ENCODE data around the gene ISCU.

Gene ISCU

DNA sequence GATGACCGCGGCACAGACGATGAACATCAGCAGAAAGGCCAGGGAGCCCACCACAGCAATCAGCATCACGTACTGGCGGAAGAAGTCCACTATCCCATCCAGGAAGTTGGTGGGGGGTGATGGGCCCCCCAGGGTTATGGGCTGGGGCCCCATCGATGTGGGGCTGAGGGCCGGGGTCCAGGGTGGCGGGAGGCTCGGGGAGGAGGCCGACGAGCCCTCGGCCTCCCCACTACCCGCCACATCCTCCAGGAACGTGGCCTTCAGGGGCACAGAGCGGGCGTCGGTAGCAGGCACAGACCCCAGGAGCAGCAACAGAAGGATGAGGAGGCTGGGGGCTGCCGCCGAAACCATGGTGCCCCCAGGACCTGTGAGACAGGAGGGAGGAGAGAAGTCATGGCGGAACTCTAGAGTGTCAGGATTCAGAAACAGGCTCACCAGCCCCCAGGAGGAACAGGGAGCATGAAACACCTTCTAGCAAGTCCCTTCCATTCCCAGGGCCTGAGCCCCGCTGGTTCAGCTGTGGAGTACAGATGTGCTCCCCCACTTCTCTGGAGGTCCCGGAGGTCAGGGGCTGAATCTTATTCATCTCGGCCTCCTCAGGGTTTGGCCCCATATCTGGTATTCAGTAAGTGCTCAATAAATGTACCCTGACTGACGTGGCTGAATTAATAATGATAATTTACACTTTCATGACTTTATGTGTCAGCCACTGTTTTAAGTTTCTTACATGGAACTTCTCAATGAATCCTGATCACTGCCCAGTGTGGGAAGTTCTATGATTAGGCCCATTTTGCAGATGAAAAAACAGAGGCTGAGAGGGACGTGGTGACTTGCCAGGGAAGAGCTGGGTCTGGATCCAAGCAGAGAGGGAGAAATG, 29.9 kb downstream of the ISCU start:
- DNase-seq: no peak

DNA sequence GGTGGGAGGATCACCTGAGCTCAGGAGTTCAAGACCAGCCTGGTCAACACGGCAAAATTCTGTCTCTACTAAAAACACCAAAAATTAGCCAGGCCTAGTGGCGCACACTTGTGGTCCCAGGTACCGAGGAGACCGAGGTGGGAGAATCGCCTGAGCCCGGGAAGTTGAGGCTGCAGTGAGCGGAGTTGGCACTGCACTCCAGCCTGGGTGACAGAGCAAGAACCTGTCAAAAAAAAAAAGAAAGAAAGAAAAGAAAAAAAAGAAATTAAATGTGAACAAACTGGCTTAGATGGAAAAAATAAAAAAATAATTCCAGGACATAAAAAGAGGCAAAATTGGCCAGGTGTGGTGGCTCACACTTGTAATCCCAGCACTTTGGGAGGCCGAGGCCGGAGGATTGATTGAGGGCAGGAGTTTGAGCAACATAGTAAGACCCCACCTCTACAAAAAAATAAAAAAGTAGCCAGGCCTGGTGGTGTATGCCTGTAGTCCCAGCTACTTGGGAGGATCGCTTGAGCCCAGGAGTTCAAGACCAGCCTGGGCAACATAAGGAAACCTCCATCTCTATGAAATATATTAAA, 32.0 kb downstream of the ISCU start:
- DNase-seq: no peak

DNA sequence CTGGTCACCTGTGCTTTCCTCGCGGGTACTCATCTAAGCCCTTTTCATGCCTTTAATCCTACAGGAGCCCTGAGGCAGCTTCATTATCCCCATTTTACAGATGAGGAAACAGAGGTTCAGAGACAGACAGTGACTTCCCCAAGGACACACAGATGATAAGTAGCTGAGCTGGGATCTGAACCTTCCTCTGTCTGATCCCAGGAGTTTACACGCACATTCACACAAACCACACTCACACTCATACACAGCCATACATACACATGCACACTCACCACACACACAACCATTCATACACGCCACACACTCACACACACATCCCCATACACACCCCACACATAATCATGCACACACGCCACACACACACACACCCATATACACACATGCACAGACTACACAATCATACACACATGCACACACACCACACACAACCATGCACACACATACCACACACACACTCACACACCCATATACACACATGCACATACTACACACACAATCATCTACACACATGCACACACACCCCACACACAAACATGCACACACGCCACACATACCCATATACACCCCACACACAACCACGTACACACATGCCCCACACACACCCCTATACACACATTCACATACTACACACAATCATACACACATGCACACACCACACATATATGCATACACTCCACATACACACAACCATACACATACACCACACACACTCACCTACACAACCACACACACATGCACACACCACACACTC, 32.7 kb downstream of the ISCU start:
- DNase-seq: no peak

DNA sequence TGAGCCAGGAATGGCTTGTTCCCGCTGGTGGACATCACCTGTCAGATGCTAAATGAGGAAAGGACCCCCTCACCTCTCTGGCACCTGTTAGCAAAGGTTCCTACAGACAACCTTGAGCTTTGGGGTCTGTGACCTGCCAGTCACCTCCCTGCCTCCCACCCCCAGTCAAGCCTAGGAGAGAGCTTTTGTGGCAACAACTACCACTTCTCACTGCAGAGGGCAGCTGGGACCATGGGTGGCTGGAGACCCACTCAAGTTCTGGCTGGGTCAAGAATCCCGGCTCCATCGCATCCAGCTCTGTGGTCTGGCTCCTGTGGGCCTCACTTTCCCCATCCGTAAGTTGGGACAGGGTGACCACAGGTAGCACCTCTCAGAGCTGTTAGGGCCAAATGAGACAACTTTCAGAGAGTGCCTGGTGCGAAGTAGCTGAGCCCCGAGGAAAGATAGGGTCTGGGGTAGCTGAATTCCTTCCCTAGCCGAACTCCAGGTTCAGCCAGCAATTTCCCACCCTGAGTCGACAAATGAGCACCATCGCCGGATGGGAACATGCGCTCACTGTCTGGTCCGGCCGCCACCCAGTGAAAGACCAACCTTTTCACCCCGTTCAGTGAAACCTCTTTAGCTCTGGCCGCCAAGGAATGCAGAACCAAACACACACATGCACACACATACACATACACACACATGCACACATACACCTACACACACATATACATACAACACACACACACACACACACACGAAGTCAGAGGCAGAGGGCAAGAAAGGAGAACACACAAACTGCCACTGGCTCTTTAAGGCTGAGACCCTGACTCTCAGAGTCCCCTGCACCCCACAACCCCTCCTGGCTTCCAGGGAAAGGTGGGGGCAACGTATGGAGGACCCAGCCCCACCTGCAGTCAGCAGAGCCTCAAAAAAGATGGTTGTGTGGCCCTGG, 33.6 kb downstream of the ISCU start:
- no peak for DNase-seq

DNA sequence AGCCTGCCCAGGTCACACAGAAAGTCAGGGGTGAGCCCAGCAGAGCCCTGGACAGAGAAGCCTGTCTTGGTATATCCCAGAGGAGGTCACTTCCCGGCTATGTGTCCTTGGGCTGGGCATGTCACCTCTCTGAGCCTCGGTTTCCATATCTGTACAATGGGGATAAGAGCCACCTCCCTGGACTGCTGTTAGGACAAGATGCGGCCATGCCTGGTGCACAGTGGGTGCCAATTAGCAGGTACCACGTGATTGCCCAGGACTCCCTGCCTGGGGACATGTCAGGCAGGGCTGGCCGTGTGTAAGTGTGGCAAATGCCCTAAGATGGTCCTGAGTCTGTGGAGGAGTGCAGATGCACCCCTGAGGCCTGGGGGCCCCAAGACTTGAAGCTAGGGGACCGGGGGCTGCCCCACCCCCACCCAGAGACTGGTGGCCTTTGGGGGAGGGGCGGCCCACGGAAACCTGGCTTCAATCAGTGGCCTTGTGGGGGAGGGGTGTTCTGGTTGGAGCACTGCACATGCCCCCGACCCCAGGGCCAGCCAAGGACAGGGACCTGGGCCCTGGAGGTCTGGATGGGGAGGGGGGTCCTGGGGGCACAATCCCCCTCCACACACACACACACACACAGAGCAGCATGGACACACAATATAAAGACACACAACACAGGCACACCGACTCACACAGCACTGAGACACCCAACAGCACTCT, 34.6 kb downstream of the ISCU start:
- DNase-seq: no peak

DNA sequence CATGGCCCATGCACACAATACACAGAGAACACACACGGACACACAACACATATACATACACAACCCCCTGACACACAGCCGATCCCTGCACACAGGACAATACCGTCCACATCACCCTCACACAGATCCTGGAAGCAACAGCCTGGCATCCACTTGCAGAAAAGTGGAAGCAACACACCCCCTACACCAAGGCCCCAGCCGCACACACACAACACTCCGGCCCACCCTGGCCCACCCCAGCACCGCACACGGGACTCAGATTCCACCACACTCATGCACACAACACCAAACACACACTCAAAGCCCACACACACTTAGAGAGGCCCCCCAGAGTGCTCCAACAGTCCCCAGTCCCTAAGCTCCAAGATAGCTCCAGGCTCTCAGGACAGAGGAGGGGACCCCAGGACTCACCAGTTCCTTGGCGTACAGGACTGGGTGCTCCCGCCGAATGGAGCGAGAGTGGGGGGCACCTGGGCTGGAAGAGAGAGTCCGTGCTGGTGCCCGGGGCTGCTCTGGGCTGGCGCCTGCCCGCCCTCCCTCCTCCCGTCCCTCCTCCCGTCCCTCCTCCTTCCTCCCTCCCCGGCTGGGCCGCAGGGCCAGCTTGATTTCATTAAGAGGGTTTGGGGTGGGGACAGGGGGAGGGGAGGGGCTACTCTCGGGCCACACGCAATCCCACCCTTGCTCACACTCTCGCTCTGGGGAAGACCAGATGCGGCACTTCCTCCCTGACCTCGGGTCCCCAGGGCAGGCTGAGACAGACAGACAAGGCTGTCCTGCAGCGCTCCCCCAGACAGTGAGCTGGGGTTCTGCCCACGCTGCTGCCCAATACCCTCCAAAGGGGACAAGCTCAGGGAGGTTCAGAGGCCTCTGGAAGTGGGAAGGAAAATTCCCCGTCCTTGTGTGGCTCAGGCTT, 35.4 kb downstream of the ISCU start, which contains the start of gene TMEM119:
TMEM119 (minus strand) TSS at position 526 of the 913 bp plus-strand sequence. CDS start 5,701 bp downstream, outside the sequence.
- DNase-seq: peak in 1 of 2 experiments; percentile 14

DNA sequence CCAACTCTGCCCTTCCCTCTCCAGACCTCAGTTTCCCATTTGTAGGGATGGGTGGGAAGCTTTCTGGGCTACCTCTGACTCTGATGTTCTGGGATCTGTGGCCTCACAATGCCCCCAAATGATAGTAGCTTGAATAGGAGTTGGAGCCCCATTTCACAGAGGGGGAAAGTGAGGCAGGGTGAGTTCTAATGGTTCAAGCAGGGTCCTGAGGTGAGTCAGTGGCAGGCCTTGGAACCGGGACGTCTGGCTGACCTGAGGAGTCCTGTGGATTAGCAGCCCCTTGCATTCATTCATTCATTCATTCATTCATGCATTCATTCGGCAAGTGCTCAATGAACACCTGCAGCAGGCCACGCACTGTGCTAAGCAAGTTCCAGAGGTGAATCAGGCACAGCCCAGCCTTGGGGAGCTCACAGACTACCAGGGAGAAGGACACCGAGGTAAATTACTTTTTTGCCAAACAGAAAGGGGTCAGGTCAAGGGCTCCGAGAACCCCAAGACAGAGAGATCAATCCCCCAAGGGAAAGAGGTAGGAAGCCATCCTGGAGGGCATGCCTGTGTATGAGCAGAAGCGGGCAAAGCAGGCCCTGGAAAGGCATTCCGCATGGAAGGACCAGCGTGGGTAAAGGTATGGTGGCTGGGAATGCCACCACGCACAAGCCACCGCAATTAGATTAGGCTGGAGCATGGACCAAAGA, 36.3 kb downstream of the ISCU start:
- no peak for DNase-seq

DNA sequence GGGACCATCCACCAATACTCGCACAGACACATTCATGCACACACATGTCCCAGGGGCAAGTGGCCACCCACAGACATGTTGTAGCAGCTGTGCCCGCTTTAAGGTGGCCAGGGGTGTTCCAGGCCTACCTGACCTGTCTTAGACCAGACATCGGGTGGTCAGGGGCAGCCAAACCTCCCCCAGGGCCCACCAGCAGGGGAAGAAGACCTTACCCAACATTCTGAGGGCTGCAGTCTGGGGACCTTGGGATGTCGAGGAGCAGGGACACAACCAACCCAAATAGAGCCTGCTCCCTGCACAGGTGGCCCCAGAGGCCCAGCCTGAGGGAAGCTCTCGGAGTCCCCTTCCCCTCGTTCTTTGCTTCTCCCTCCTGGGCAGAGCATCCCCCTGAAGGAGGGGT, 37.1 kb downstream of the ISCU start:
- DNase-seq: no peak

DNA sequence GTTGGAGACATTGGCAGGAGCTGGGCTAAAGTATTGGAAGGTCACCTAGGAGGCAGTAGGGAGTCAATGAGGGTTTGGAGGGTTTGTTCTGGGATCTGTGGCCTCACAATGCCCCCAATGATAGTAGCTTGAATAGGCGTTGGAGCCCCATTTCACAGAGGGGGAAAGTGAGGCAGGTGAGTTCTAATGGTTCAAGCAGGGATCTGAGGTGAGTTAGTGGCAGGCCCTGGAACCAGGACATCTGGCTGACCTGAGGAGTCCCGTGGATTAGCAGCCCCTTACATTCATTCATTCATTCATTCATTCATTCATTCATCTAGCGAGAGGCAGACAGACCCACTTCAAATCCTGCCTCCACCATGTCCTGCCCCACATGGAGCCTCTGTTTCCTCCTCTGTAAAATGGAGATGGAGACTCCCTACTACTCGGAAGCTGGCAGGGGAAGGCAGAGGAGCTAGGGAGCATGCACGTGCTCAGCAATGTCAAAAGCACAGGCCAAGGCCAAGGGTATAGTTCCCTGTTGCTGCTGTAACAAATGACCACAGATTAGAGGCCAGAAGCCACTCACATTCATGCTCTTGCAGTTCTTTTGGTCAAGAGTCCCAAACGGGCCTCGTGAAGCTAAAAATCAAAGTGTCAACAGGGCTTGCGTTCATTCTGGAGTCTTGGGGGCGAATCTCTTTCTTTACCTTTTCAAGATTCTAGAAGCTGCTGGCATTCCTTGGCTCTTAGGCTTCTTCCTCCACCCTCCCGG, 37.7 kb downstream of the ISCU start:
- DNase-seq: no peak

DNA sequence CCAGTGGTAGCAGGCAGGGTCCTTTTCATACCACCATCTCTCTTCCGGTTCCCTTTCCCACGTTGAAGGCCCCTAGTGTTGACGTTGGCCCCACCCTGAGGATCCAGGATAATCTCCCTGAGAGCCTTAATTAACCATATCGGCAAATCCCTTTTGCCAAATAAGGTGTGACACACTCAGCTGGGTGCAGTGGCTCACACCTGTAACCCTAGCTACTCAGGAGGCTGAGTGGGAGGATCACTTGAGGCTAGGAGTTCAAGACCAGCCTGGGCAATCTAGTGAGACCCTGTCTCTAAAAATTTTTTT, 38.3 kb downstream of the ISCU start:
- DNase-seq: no peak

DNA sequence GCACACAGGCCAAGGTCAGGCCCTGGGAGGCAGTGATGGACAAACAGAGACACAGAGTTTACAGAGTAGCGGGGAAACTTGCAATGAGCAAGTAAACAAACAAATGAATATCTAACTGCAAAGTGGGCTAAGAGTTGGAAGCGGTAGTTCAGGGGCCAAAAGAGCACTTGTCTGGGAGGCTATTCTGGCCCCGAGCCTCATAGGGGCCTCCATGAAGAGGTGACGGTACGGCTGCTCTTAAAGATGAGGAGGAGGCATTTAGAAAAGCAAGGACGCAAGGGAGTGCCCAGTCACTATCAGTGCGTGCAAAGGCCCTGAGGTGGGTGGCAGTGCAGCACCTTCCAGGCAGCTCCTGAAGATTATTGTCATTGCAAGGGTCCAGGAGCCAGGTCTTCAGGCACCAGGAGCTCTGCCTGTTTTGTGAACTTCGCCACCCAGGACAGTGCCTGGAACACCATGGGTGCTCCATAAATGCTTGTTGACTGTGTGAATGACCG, 39.9 kb downstream of the ISCU start:
- no peak for DNase-seq

DNA sequence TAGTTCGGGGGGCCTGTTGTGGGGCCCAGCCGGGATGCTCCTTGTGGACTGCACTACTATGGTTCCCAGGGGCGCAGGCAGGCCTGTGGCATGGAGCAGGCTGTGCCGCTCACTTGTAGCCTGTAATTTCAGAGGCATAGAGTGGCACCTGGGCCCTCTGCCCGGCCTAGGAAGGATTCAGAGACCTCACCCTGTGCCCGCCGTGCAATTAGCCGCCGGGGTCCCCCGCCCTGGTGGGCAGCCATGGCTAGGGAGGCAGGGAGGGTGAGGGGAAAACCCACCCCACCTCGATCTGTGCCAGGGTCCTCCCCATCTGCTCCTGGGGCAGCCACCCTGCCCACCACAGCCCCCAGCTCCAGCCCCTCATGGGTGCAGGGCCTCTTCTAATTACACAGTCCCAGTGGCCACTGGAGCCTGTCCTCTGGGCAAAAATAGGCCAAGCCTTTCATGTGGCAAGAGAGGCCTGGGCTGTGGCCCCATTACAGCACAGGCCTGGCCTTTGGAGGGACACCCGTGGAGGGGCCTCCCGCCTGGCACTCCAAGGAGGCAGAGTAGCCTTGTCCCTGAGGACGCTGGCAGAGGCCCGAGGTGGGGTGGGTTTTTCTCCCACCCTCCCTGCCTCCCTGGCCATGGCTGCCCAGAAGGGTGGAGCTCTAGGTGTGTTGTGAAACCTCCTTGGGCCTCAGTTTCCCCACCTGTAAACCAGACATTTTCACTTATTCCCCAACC, 40.7 kb downstream of the ISCU start:
- no peak for DNase-seq

DNA sequence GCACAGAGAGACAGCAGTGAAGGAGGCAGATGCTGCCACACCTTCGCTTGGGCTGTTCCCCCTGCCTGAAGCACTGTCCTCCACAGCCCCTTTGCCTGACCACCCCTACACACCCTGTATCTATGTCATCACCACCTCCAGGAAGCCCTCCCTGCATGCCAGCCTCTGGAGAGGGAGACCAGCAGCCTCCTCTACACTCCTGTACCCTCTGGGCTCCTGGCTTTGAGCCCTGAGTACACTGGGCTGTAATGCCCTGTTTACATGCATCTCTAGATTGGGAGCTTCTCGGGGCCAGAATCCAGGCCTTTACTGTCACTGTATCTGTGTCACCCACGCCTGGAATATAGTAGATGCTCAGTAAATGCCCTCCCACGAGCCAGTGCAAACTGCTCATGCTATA, 41.3 kb downstream of the ISCU start:
- no peak for DNase-seq

DNA sequence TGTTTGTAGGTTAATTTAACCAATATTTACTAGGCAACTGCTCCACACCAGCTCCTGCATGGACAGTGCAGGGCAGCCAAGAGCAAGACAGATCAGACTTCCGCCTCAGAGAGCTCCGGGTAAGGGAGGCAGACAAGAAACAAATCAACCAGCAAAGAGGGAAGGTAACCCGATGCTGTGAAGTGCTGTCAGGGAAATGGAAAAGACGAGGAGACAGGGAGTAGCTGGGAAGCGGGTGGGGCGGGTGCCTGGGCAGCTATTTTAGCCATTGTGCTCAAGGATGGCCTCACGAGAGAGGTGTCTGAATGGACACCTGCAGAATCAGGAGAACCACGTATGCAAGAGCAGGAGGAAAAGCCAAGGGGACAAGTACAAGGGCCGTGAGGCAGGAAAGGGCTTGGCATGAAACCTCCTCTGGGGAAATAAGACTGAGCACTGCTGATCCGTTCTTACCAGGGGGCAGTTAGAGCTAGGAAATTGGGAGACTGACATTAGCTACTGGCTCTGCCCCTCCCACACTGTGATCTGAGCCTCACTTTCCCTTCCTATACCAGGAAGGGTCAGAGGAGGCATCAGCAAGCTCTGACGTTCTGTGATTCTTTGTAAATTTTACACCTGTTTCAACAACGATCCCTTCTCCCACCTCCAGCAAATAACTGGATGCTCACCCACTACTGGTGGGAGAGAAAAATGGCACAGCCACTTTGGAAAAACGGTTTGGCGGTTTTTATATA, 42.0 kb downstream of the ISCU start:
- no peak for DNase-seq

DNA sequence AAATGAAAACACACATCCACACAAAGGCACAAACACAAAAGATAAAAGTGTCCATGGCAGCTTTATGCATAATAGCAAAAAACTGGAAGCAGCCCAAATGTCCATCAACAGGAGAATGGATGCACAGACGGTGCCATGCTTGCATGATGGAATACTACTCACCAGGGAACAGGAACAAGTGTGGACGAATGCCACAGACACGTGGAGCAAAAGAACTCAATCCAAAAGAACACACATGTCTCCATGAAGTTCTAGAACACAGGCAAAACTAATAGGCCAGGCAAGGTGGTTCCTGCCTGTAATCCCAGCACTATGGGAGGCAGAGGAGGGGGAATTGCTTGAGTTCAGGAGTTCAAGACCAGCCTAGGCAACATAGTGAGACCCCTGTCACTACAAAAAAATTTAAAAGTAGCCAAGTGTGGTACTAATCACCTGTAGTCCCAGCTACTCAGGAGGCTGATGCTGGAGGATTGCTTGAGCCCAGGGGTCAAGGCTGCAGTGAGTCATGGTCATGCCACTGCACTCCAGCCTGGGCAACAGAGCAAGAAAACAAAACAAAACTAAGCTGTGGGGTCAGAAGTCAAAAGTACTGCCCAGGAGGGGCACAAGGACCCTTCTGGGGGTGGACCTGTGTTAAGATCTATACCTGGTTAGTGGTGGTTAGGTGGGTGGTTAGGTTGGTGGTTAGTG, 42.7 kb downstream of the ISCU start:
- DNase-seq: no peak

DNA sequence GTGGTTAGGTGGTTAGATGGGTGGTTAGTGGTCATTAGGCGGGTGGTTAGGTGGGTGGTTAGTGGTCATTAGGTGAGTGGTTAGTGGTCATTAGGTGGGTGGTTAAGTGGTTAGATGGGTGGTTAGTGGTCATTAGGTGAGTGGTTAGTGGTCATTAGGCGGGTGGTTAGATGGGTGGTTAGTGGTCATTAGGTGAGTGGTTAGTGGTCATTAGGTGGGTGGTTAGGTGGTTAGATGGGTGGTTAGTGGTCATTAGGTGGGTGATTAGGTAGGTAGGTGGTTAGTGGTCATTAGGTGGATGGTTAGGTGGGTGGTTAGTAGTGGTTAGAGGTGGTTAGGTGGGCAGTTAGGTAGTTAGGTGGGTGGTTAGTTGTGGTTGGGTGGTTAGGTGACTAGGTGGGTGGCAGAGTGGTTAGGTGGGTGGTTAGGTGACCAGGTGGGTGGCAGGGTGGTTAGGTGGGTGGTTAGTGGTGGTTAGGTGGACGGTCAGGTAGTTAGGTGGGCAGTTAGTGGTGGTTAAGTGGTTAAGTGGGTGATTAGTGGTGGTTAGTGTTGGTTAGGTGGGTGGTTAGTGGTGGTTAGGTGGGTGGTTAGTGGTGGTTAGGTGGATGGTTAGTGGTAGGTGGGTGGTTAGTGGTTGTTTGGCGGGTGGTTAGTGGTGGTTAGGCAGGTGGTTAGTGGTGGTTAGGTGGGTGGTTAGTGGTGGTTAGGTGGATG, 43.5 kb downstream of the ISCU start:
- DNase-seq: no peak

DNA sequence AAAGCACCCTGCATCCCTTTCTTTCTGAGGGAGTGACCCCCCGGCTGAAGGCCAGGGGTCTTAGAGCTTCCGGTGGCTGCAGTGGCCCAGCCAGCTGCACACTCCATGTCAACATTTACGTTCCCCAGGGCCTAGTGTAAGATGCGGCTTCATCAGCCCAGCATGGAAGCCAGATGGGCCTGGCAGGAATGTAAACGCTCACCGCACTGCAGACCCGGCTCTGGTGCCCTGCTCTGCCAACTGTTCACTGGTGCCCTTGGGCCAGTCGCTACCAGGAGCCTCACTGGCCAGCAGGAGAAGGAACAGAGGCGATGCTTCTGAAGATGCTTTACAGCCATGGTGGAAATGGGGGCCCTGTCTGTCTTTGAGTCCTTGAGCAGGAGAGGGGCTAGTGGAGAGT, 44.1 kb downstream of the ISCU start:
- DNase-seq: no peak

Measured in Kasumi-1 (cell line).